Transverse colon (tissue), 4 donors: Measurements from ENCODE around the gene SIT1.

Experiments
- EP300 ChIP-seq: sonication (generic); formaldehyde crosslinking; IDR thresholded peaks from one replicate; pipeline ENCODE4 v1.6.1; 2017; ENCODE audit warnings: antibody characterized with exemption, low read depth
- POLR2AphosphoS5 ChIP-seq, 3 donors: sonication (generic); formaldehyde crosslinking; IDR thresholded peaks; one replicate each; pipeline ENCODE4 v1.6.1; 2016; ENCODE audit warnings: antibody characterized with exemption in 3 of 3
- TF ChIP-seq, protein P1 (sequence below), 5 experiments: fragments of 200-600 bp in 3 of 5; fragments of 450-650 bp in 2 of 5; sonication (generic) in 3 of 5; IDR thresholded peaks; 1 replicate in 2 of 5; 2 replicates in 3 of 5; pipeline ENCODE4 v1.5.1; 2016 to 2017; ENCODE audit warnings: antibody characterized with exemption in 5 of 5, inconsistent platforms in 3 of 5, mild to moderate bottlenecking in 2 of 5, moderate library complexity in 1 of 5

GRCh38 chr9:35700031-35700430 lies 49.3 kb upstream of the SIT1 start:
- TF ChIP-seq EP300 (no peak), POLR2AphosphoS5 (IDR thresholded peaks at IDR 0.05) (no peak)
- TF ChIP-seq, protein P1, sequence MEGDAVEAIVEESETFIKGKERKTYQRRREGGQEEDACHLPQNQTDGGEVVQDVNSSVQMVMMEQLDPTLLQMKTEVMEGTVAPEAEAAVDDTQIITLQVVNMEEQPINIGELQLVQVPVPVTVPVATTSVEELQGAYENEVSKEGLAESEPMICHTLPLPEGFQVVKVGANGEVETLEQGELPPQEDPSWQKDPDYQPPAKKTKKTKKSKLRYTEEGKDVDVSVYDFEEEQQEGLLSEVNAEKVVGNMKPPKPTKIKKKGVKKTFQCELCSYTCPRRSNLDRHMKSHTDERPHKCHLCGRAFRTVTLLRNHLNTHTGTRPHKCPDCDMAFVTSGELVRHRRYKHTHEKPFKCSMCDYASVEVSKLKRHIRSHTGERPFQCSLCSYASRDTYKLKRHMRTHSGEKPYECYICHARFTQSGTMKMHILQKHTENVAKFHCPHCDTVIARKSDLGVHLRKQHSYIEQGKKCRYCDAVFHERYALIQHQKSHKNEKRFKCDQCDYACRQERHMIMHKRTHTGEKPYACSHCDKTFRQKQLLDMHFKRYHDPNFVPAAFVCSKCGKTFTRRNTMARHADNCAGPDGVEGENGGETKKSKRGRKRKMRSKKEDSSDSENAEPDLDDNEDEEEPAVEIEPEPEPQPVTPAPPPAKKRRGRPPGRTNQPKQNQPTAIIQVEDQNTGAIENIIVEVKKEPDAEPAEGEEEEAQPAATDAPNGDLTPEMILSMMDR (IDR thresholded peaks at IDR 0.05): no peak
